GM23338 (cell line): ENCODE data around the gene CLDN22. TPM values are rescaled to one million over a fixed set of nuclear protein-coding genes. Genes with fewer than 3 reads are reported as not detected.
A peak's percentile ranks its signal among the peaks of the same experiment; 100 is the strongest.

Experiments
- ATAC-seq: fragments of 200-7000 bp; cut with Tn5 transposase; 3 replicates; pipeline ENCODE4 v1.9.1; 2020
- DNase-seq: peaks from one replicate; pipeline ENCODE4 v3.0.0-alpha.2; 2015; ENCODE audit warnings: low spot score
- H2AFZ ChIP-seq: fragments of 200-600 bp; sonication (generic); 2 replicates; pipeline ENCODE4 v1.8.0; 2016; ENCODE audit warnings: antibody characterized with exemption, mild to moderate bottlenecking, moderate library complexity
- H3F3A ChIP-seq: fragments of 200-600 bp; sonication (generic); replicated peaks from 2 replicates; pipeline ENCODE4 v1.8.0; 2017; ENCODE audit warnings: antibody characterized with exemption, mixed run types, low read depth
- H3K27ac ChIP-seq: fragments of 200-600 bp; sonication (generic); 2 replicates; pipeline ENCODE4 v1.6.1; 2016; ENCODE audit warnings: low read depth
- H3K27me3 ChIP-seq: fragments of 200-600 bp; sonication (generic); 2 replicates; pipeline ENCODE4 v1.8.0; 2016; ENCODE audit warnings: mild to moderate bottlenecking, mixed run types, moderate library complexity; ENCODE audit not compliant: insufficient read depth
- H3K36me3 ChIP-seq: fragments of 200-600 bp; sonication (generic); 2 replicates; pipeline ENCODE4 v1.8.0; 2016; ENCODE audit warnings: mild to moderate bottlenecking; ENCODE audit not compliant: insufficient read depth
- H3K4me1 ChIP-seq: fragments of 200-600 bp; sonication (generic); 2 replicates; pipeline ENCODE4 v1.8.0; 2016; ENCODE audit warnings: mild to moderate bottlenecking, moderate library complexity; ENCODE audit not compliant: insufficient read depth
- H3K4me2 ChIP-seq: fragments of 200-600 bp; sonication (generic); 2 replicates; pipeline ENCODE4 v1.7.1; 2017; ENCODE audit warnings: mixed run types
- H3K4me3 ChIP-seq: fragments of 200-600 bp; sonication (generic); 2 replicates; pipeline ENCODE4 v1.6.1; 2016; ENCODE audit warnings: mixed run types
- H3K79me2 ChIP-seq: fragments of 200-600 bp; sonication (generic); replicated peaks from 2 replicates; pipeline ENCODE4 v1.8.0; 2017; ENCODE audit warnings: mild to moderate bottlenecking; ENCODE audit not compliant: insufficient read depth
- H3K9me2 ChIP-seq: fragments of 200-600 bp; sonication (generic); 2 replicates; pipeline ENCODE4 v1.8.0; 2017; ENCODE audit not compliant: insufficient read depth
- H4K20me1 ChIP-seq: fragments of 200-600 bp; sonication (generic); replicated peaks from 2 replicates; pipeline ENCODE4 v1.8.0; 2017; ENCODE audit warnings: mild to moderate bottlenecking; ENCODE audit not compliant: insufficient read depth
- H3K27ac Mint-ChIP-seq: 2 replicates; pipeline ENCODE4 v1.8.0; 2020; ENCODE audit warnings: inconsistent platforms, mild to moderate bottlenecking, moderate library complexity, mixed read lengths
- H3K27me3 Mint-ChIP-seq: 3 replicates; pipeline ENCODE4 v1.8.0; 2022; ENCODE audit warnings: low read depth, mild to moderate bottlenecking, moderate library complexity, mixed read lengths, inconsistent platforms; ENCODE audit not compliant: insufficient read depth, poor library complexity
- H3K36me3 Mint-ChIP-seq: 3 replicates; pipeline ENCODE4 v1.8.0; 2021; ENCODE audit warnings: low read depth, mild to moderate bottlenecking, inconsistent platforms, moderate library complexity, mixed read lengths
- H3K4me1 Mint-ChIP-seq: 3 replicates; pipeline ENCODE4 v1.8.0; 2020; ENCODE audit warnings: mild to moderate bottlenecking, inconsistent platforms, mixed read lengths
- H3K4me3 Mint-ChIP-seq: 3 replicates; pipeline ENCODE4 v1.8.0; 2021; ENCODE audit warnings: moderate library complexity, mild to moderate bottlenecking, inconsistent platforms, mixed read lengths
- H3K9me3 Mint-ChIP-seq: 3 replicates; pipeline ENCODE4 v1.8.0; 2020; ENCODE audit warnings: moderate library complexity, mild to moderate bottlenecking, inconsistent platforms, mixed read lengths
- CREB1 ChIP-seq: fragments of 250-450 bp; sonication (Bioruptor Pico); IDR thresholded peaks from 2 replicates; pipeline ENCODE4 v1.5.0; 2020; ENCODE audit warnings: low read depth, mild to moderate bottlenecking, moderate library complexity
- CTCF ChIP-seq, 2 experiments: fragments of 200-600 bp in 1 of 2; sonication (generic) in 1 of 2; conservative IDR thresholded peaks; 2 replicates each; pipeline versions ENCODE4 v1.5.1 to v1.6.1; 2016 to 2017; ENCODE audit warnings: antibody characterized with exemption in 2 of 2, low read depth in 2 of 2, mild to moderate bottlenecking in 2 of 2, moderate library complexity in 1 of 2
- EZH2 ChIP-seq: fragments of 200-600 bp; sonication (generic); IDR thresholded peaks from one replicate; pipeline ENCODE4 v1.8.0; 2017; ENCODE audit warnings: antibody characterized with exemption, mild to moderate bottlenecking, low read depth; ENCODE audit not compliant: unreplicated experiment
- EZH2phosphoT487 ChIP-seq: fragments of 200-600 bp; sonication (generic); IDR thresholded peaks from one replicate; pipeline ENCODE4 v1.8.1; 2018; ENCODE audit warnings: antibody characterized with exemption; ENCODE audit not compliant: unreplicated experiment
- JUNB ChIP-seq: IDR thresholded peaks from one replicate; pipeline ENCODE4 v1.6.1; 2016; ENCODE audit warnings: antibody characterized with exemption; ENCODE audit not compliant: unreplicated experiment
- NANOG ChIP-seq: IDR thresholded peaks from 2 replicates; pipeline ENCODE4 v1.6.1; 2016; ENCODE audit warnings: antibody characterized with exemption, borderline replicate concordance
- POLR2AphosphoS5 ChIP-seq: IDR thresholded peaks from 2 replicates; pipeline ENCODE4 v1.6.1; 2016; ENCODE audit warnings: antibody characterized with exemption, low read depth
- ZNF114 ChIP-seq: fragments of 250-450 bp; sonication (Bioruptor Pico); IDR thresholded peaks from 2 replicates; pipeline ENCODE4 v1.5.0; 2020; ENCODE audit warnings: mild to moderate bottlenecking, moderate library complexity
- polyA plus RNA-seq: library from polyadenylated mRNA; unstranded; fragments of >200 nt; fragmentation: Nextera tagmentation; extraction: Ambion mirVana; gene quantifications from 2 replicates; pipeline ENCODE4 v1.2.1, GENCODE V29; 2016
- total RNA-seq: library from RNA; depleted of rRNA; stranded (reverse); fragments of >200 nt; shearing (Covaris generic); gene quantifications from 2 replicates; pipeline ENCODE4 v1.2.3, GENCODE V29; 2014
- TF ChIP-seq, protein P1 (sequence below): IDR thresholded peaks from one replicate; pipeline ENCODE4 v1.6.1; 2018; ENCODE audit warnings: antibody characterized with exemption; ENCODE audit not compliant: unreplicated experiment

CLDN22 gene
- total and polyA plus RNA-seq, 2 experiments from 2014 or later = not detected

DNA sequence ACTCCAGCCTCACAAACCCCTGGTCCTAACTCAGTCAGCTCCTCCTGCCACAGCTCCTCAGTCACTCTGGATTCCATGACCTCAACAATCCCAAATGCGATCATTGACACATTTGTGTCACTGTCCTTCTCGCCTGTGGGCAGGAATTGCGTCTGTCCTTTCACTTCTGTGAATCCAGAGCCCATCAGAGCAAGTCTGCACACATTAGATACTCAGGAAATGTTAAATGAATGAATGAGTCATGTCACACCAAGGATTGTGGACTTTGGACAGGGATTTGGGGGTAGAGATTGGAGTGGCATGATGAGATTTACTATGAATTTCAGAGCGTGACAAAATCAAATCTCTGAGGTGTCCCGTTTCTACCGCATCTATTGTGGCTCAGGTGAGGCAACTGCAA lies 13.9 kb upstream of the CLDN22 start:
- H2AFZ ChIP-seq = peak overlapping the region; percentile 19; the same call in 1 of the 2 replicates
- TF ChIP-seq JUNB (no peak), CREB1 (CRISPR knock-in tag) (no peak), EZH2 (no peak), CTCF (conservative IDR thresholded peaks at IDR 0.05; ENCODE audit: low read depth in 2 of 2) (no peak), ZNF114 (CRISPR knock-in tag) (no peak), EZH2phosphoT487 (no peak), NANOG (no peak)
- TF ChIP-seq, protein P1, sequence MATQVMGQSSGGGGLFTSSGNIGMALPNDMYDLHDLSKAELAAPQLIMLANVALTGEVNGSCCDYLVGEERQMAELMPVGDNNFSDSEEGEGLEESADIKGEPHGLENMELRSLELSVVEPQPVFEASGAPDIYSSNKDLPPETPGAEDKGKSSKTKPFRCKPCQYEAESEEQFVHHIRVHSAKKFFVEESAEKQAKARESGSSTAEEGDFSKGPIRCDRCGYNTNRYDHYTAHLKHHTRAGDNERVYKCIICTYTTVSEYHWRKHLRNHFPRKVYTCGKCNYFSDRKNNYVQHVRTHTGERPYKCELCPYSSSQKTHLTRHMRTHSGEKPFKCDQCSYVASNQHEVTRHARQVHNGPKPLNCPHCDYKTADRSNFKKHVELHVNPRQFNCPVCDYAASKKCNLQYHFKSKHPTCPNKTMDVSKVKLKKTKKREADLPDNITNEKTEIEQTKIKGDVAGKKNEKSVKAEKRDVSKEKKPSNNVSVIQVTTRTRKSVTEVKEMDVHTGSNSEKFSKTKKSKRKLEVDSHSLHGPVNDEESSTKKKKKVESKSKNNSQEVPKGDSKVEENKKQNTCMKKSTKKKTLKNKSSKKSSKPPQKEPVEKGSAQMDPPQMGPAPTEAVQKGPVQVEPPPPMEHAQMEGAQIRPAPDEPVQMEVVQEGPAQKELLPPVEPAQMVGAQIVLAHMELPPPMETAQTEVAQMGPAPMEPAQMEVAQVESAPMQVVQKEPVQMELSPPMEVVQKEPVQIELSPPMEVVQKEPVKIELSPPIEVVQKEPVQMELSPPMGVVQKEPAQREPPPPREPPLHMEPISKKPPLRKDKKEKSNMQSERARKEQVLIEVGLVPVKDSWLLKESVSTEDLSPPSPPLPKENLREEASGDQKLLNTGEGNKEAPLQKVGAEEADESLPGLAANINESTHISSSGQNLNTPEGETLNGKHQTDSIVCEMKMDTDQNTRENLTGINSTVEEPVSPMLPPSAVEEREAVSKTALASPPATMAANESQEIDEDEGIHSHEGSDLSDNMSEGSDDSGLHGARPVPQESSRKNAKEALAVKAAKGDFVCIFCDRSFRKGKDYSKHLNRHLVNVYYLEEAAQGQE = no peak
- no peaks in the 10 kb centered on the region for H3F3A ChIP-seq
- H4K20me1 ChIP-seq = no peaks in the 10 kb centered on the region
- no peak overlapping the region for H3K27ac ChIP-seq
- H3K27me3 ChIP-seq = no peaks in the 10 kb centered on the region
- no peak overlapping the region for H3K4me3 Mint-ChIP-seq
- no peaks in the 10 kb centered on the region for H3K9me2 ChIP-seq
- H3K36me3 Mint-ChIP-seq = no peaks in the 10 kb centered on the region
- no peaks in the 10 kb centered on the region for H3K4me1 ChIP-seq
- DNase-seq = no peak
- H3K36me3 ChIP-seq = no peaks in the 10 kb centered on the region
- H3K27me3 Mint-ChIP-seq = peaks cover 2% of the 10 kb centered on the region
- no peak overlapping the region for H3K4me2 ChIP-seq
- H3K4me3 ChIP-seq = no peak overlapping the region
- H3K27ac Mint-ChIP-seq = no peak overlapping the region
- peaks cover 6% of the 10 kb centered on the region; the same call in 2 of the 3 replicates for H3K9me3 Mint-ChIP-seq
- H3K79me2 ChIP-seq = no peaks in the 10 kb centered on the region
- peaks cover 3% of the 10 kb centered on the region for H3K4me1 Mint-ChIP-seq
- no peak for ATAC-seq

DNA sequence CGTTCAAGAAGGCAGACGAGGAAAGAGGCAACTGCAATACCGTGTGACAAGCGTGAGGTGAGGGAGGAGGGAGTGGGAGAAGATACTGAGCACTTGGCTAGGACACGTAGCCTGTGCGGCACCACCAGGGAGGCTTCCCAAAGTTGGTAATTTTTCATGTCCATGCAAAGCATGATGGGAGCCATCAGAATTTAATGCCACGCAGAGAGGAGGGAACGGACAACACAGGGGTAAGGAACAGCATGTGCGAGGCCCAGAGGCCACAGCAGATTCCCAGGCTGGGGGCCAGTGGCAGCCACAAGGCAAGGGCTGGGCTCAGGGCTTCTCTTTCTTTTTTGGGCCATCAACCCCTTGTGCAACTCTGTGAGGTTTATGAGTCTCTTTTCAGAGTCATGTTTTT lies 13.1 kb upstream of the CLDN22 start:
- H3K36me3 ChIP-seq = no peaks in the 10 kb centered on the region
- Mint-ChIP-seq H3K27ac (no peak overlapping the region), H3K9me3 (peaks cover 4% of the 10 kb centered on the region; the same call in 2 of the 3 replicates), H3K36me3 (no peaks in the 10 kb centered on the region), H3K4me3 (no peak overlapping the region), H3K27me3 (peaks cover 2% of the 10 kb centered on the region), H3K4me1 (peaks cover 3% of the 10 kb centered on the region)
- no peak for DNase-seq
- no peak for ATAC-seq
- no peaks in the 10 kb centered on the region for H3K4me1 ChIP-seq
- no peaks in the 10 kb centered on the region for H3F3A ChIP-seq
- no peak overlapping the region for H2AFZ ChIP-seq
- H3K9me2 ChIP-seq = no peaks in the 10 kb centered on the region
- no peaks in the 10 kb centered on the region for H3K79me2 ChIP-seq
- H3K4me3 ChIP-seq = no peak overlapping the region
- no peaks in the 10 kb centered on the region for H3K27me3 ChIP-seq
- H3K27ac ChIP-seq = no peak overlapping the region
- H3K4me2 ChIP-seq = no peak overlapping the region
- H4K20me1 ChIP-seq = no peaks in the 10 kb centered on the region
- TF ChIP-seq POLR2AphosphoS5 = no peak
